ENCODE data around the gene ABI3BP.

Gene ABI3BP

DNA sequence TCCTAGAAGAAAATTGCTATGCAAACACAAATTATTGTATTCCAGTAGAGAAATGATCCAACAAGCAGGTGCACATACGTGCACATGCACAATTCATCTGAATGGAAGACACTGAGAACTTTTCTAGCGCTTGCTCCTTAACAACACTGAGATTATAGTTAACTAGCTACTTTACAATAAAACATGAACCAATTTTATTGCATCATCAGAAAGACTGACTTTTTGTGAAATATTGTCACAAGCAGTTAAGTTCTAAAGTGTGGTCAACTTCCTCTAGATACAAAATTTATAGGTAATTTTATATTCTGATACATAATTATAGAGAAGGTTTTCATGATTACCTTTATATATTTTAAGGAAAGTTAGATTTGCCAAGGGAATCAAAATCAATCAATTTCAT is 135.4 kb downstream of the ABI3BP start:
- H3K9me2 ChIP-seq (replicated peaks; ENCODE audit: low read depth, low read length), result no peaks in the 10 kb centered on the region
- H3K4me3 ChIP-seq (ENCODE audit: low read length, poor library complexity, severe bottlenecking), result no peak overlapping the region
- TF ChIP-seq, protein P1, sequence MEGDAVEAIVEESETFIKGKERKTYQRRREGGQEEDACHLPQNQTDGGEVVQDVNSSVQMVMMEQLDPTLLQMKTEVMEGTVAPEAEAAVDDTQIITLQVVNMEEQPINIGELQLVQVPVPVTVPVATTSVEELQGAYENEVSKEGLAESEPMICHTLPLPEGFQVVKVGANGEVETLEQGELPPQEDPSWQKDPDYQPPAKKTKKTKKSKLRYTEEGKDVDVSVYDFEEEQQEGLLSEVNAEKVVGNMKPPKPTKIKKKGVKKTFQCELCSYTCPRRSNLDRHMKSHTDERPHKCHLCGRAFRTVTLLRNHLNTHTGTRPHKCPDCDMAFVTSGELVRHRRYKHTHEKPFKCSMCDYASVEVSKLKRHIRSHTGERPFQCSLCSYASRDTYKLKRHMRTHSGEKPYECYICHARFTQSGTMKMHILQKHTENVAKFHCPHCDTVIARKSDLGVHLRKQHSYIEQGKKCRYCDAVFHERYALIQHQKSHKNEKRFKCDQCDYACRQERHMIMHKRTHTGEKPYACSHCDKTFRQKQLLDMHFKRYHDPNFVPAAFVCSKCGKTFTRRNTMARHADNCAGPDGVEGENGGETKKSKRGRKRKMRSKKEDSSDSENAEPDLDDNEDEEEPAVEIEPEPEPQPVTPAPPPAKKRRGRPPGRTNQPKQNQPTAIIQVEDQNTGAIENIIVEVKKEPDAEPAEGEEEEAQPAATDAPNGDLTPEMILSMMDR (conservative IDR thresholded peaks at IDR 0.05; ENCODE audit: low read length), result no peak
- no peak for TF ChIP-seq EZH2phosphoT487 (IDR thresholded peaks at IDR 0.05; ENCODE audit: borderline replicate concordance)
- no peaks in the 10 kb centered on the region for H3K36me3 ChIP-seq (ENCODE audit: insufficient read depth, low read length)
- peaks cover 6% of the 10 kb centered on the region for H3K27me3 ChIP-seq (ENCODE audit: insufficient read depth, low read length, poor library complexity, severe bottlenecking)
- no peaks in the 10 kb centered on the region for H3F3A ChIP-seq (ENCODE audit: low read depth)
- H4K20me1 ChIP-seq (ENCODE audit: insufficient read depth, low read length, poor library complexity, severe bottlenecking), result no peaks in the 10 kb centered on the region
- H3K9ac ChIP-seq (ENCODE audit: low read depth, low read length, poor library complexity, severe bottlenecking), result no peak overlapping the region
- peaks cover 8% of the 10 kb centered on the region for H3K4me1 ChIP-seq (ENCODE audit: insufficient read depth, low read length, poor library complexity, severe bottlenecking)
- H2AFZ ChIP-seq (ENCODE audit: low read length), result no peak overlapping the region
- H3K79me2 ChIP-seq (ENCODE audit: insufficient read depth, low read length), result no peaks in the 10 kb centered on the region
- no peaks in the 10 kb centered on the region for H3K9me3 ChIP-seq (ENCODE audit: insufficient read depth, low read depth, low read length)
- no peak overlapping the region for H3K4me2 ChIP-seq (ENCODE audit: low read depth, low read length, poor library complexity, severe bottlenecking)

DNA sequence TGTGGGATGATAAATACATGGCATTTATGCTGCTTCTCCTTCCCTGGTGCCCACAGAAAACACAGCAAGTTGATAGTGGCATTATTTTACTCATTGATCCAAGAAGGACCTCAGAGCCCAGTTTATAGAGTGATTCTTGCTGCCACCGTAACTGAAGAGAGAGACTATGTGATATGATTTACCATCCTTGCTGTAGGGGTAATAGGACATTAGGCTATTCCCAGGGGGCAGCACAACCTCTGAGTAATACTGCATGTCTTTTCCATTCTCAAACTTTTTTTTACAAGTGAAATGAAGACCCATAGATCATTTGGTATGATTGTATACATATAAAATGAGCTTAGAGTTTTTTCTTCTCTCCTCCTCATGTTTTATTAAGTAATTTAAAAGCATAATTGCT is 136.4 kb downstream of the ABI3BP start:
- TF ChIP-seq, protein P1 (conservative IDR thresholded peaks at IDR 0.05; ENCODE audit: low read length), result no peak
- Histone ChIP-seq H3K9me3 (ENCODE audit: insufficient read depth, low read depth, low read length) (no peaks in the 10 kb centered on the region), H3K36me3 (ENCODE audit: insufficient read depth, low read length) (no peaks in the 10 kb centered on the region), H3K27me3 (ENCODE audit: insufficient read depth, low read length, poor library complexity, severe bottlenecking) (peaks cover 6% of the 10 kb centered on the region), H2AFZ (ENCODE audit: low read length) (no peak overlapping the region), H3K4me1 (ENCODE audit: insufficient read depth, low read length, poor library complexity, severe bottlenecking) (peaks cover 18% of the 10 kb centered on the region), H3K4me3 (ENCODE audit: low read length, poor library complexity, severe bottlenecking) (no peak overlapping the region), H4K20me1 (ENCODE audit: insufficient read depth, low read length, poor library complexity, severe bottlenecking) (no peaks in the 10 kb centered on the region), H3K4me2 (ENCODE audit: low read depth, low read length, poor library complexity, severe bottlenecking) (no peak overlapping the region), H3F3A (ENCODE audit: low read depth) (no peaks in the 10 kb centered on the region), H3K9ac (ENCODE audit: low read depth, low read length, poor library complexity, severe bottlenecking) (no peak overlapping the region), H3K79me2 (ENCODE audit: insufficient read depth, low read length) (no peaks in the 10 kb centered on the region), H3K9me2 (replicated peaks; ENCODE audit: low read depth, low read length) (no peaks in the 10 kb centered on the region)

DNA sequence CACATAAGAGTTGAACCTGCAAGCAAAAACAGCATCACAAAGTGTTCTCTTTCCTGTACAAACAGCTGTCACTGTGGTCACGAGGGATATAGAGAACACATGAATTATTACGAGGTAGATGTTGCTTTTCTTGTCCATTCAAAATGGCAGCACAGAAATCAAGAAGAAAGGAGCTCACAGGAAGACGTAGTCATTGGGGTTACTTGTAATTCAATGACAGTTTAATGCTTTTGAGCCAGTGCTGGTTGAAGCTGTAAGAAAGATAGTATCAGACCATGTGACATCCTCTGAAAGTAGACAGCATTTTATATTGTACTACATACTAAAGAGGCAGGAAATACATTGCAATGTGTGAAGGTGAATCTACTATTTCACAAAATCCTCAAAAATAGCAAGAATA is 140.4 kb downstream of the ABI3BP start:
- peaks cover 18% of the 10 kb centered on the region for H3K4me1 ChIP-seq (ENCODE audit: insufficient read depth, low read length, poor library complexity, severe bottlenecking)
- peak overlapping the region; percentile 47 for H2AFZ ChIP-seq (ENCODE audit: low read length)
- peak overlapping the region; percentile 3 for H3K9ac ChIP-seq (ENCODE audit: low read depth, low read length, poor library complexity, severe bottlenecking)
- H3K9me3 ChIP-seq (ENCODE audit: insufficient read depth, low read depth, low read length), result no peaks in the 10 kb centered on the region
- H3K79me2 ChIP-seq (ENCODE audit: insufficient read depth, low read length), result no peaks in the 10 kb centered on the region
- peak overlapping the region; percentile 15 for H3K4me3 ChIP-seq (ENCODE audit: low read length, poor library complexity, severe bottlenecking)
- H3K27me3 ChIP-seq (ENCODE audit: insufficient read depth, low read length, poor library complexity, severe bottlenecking), result no peaks in the 10 kb centered on the region
- no peaks in the 10 kb centered on the region for H3K9me2 ChIP-seq (replicated peaks; ENCODE audit: low read depth, low read length)
- no peak for TF ChIP-seq EZH2phosphoT487 (IDR thresholded peaks at IDR 0.05; ENCODE audit: borderline replicate concordance)
- TF ChIP-seq, protein P1 (conservative IDR thresholded peaks at IDR 0.05; ENCODE audit: low read length), result no peak
- H3K36me3 ChIP-seq (ENCODE audit: insufficient read depth, low read length), result no peaks in the 10 kb centered on the region
- H3F3A ChIP-seq (ENCODE audit: low read depth), result no peaks in the 10 kb centered on the region
- no peaks in the 10 kb centered on the region for H4K20me1 ChIP-seq (ENCODE audit: insufficient read depth, low read length, poor library complexity, severe bottlenecking)
- peak overlapping the region; percentile 55 for H3K4me2 ChIP-seq (ENCODE audit: low read depth, low read length, poor library complexity, severe bottlenecking)

Measured in Loucy (cell line).